Measurements from ENCODE around the gene KCNQ1.

The KCNQ1 gene

DNA sequence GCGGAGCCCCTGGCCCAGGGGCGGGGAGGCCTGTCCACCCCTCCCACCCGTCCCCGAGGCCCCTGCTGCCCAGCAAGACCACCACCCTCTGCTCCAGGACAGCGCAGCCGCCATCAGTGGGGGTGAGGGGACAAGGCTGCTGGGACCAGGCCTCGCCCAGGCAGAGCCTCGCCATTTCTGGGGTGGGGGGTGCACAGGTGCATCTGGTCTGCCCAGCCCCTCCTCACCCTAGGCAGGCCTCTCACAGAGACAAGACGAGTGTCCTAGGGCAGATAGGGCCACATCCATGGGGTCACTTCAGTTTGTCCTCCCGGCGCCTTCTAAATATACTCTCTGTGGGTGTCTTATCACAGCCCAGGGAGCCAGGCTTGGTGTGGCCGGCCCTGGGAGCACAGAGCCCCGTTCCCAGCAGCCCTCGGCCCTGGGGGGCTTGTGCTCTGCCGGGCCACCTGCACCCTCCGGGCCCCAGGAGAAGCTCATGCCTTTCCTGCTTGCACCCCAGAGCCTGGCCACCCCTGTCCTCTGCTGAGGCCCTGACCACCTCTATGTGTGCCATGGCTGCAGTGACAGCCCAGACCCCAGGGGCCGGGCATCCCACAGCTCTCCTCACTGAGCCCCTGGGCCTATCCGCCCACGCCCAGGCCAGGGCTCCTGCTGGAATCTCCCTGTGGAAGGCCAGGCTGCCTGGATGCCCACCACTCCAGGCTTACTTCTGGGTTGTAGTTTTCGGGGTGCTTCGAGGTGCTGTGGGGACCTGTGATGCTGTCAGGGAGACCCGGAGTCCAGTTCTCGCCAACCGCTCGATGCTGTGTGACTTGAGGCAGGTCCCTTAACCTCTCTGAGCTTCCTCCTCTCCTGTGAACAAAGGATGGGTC is 70.8 kb downstream of the KCNQ1 start:
- DNase-seq = no peak

DNA sequence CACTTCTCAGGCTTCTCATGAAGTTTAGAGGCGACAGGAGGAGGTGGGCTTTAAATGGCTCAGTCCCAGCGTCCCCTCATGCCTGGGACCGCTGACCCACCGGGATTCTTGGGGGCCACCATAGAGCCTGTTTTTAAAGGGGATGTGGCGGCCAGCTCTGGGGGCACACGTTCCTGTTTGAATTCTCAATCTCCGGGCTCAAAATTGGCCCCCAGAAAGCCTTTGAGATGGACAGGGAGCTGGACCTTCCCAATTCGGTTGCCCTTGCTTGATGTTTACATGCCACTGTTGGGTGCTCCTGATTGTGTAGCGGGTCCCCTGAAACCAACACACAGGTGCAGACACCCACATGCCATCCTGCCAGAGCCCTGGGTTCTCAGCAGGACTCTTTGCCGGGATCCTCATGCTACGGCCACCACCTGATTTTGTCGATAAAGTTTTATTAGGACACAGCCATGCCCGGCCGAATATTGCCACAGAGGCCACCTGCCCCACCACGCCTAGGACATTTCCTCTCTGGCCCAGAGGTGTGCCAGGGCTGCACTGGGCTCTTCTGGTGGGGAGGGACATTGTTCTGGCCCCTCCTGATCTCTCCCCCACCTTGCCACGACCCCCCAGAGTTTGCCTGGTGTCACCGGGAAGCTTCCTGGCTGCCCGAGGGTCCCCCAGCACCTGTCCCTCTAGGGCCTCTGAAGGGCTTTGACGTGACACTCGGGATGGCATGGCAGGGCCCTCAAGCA is 71.6 kb downstream of the KCNQ1 start:
- DNase-seq = no peak

DNA sequence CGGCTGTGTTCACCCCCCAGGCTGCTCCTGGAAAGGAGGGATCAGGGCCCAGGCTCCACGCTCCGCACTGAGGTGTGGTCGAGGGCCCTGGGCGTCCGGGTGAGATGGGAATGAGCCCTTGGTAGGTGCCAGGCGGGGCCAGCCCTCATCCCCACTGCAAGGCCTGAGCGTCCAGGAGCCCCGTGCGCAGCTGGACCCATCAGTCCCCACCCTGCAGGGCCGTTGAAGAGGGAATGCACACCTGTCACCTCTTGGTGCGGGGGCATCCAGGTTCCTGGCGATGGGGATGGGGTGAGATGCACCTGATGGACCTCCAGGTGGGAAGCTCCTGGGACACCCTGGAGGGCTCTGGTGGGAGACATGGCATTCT is 72.2 kb downstream of the KCNQ1 start:
- no peak for DNase-seq

DNA sequence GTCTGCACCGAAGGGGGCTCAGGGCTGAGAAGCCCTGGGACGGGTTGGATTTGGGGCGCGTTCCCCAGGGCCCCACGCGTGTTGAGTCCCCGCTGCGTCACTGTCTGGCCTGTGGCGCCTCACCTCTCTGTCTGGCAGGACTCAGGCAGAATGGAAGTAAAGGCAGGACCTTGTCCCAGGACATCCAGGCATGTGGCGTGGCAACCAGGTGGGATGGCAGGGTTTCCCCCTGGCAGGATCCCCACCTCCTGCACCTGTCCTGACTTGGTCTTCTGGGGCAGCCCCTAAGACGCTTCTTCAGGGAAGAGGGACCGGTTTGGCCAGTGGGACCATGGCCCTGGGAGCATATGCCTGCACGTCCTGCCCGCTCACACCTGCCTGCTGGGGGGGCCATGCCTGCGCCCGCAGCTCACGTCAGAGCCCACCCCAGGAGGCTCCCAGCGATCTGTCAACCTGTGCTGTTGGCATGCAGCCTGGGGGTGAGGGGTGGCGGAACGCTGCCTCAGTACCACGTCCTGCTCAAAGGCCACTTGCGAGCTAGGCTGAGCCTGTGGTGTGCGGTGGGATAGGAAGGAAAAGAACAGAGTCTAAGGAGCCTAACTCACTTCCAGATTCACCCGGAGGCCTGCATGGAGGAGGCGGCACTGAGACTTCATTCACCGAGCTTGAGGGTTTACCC is 72.7 kb downstream of the KCNQ1 start:
- no peak for DNase-seq

DNA sequence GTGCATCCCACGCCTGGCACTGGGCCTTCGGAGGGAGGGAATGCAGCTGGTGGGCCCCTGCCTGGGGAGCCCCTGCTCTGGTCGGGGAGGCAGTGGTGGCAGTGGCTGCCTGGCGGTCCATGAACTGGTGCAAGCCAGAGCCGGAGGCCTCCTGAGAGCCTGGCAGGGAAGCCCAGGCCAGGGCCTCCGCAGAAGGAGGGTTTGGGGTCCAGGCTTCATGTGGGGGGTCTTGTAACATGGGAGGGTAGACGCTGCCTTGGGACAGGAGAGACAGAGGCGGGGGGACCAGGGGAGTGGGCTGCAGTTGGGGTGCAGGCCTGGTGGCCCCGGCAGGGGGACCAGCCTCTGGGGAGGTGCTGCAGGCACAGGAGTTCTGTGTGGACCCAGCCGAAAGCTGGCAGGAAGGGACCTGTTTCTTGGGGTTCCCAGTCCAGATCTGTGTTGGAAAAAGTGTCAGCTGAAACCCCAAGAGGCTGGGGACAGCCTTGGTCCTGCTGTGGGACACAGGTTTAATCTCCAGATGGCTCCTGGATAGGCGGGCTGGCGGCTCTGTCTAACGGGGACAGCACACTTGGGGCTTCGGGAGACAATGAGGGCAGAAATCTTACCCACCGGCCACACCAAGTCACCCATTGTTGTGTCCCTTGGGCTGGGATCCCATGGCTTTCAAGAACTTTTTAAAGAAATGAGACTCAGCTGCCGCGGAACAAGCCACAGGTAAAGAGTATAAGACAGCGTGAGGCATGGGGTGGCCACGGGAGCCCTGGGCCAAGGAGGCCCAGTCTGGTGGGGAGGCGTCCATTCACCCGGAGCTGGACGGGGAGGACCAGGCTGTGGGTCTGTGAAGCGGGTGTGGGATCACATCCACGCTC is 73.5 kb downstream of the KCNQ1 start:
- no peak for DNase-seq

DNA sequence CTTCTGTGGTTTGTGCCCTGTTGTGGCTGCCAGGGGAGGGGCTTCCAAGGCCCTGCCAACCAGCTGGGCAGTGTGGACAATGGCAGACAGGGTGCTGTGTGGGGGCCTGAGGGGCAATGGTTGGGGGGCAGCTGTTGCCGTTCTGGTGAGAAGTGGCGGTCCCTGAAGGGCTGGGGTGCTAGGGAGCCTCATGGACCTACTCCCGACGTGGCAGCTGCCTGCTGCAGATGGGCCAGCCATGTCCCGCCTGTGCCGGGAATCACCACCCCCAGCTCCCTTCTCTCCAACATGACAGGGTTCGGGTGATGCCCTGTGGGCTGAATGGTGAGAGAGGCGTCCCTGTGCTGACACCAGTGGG is 74.2 kb downstream of the KCNQ1 start:
- no peak for DNase-seq

DNA sequence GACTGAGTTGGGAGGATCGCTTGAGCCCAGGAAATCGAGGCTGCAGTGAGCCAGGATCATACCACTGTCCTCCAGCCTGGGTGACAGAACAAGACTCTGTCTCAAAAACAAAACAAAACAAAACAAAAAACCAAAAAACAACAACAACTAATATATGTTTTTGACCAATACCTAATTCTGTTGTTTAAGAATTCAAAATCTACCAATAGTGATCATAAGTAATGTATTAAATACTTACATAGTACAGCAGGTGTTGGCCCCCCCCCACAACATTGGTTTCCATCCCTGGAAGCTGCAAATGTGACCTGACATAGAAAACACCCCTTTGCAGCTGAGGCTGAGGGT is 74.7 kb downstream of the KCNQ1 start:
- no peak for DNase-seq

DNA sequence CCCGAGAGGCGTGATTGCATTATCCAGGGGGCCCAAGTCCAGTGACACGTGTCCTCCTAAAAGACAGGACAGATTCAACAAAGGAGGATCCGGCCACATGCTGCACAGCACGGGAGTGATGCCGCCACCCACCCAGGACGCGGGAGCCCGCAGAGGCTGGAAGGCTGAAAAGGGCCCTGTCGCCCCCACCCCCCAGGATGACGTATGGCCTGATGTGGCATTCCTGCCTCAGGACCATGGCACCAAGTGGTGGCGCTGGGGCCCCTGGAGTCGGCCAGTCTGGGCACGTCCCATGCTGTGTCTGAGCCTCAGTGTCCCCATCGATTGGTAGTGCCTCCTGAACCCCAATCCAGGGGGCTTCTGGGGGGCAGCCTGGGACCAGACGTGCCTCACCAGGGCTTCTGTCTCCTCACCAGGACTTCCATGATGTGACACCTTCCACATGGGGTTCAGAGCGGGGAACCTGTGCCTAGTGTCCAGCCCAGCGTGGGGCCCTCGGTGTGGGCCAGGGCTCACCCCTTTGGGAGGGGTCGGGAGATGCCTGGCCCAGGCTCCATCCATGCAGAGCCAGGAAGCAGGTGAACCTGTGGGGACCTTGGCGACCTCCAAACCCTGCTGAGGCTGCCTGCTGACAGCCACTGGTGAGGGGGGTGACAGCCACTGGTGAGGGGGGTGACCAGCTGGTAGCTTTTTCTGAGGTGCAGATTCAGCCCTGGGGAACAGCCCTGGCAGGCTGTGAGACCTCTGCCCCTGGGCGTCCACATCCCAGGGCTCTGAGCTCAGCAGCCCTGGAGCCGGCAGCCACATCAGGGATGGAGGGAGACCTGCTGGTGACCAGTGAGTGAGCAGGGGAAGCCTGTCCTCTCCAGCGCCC is 75.3 kb downstream of the KCNQ1 start:
- DNase-seq = no peak

DNA sequence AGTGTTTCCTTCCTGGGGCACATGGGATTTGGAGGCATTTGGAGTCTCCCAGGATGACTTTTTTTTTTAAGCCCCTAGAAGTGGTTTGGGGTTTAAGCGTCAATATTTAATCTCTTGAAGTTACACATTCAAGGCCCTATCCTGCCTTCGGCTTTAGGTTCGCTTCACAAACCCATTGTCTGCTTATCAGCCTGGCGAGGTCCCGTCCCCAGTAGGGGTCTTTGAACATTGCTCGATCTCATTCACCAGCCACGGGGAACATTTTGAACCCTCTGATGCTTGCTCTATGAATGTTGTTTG is 75.9 kb downstream of the KCNQ1 start:
- DNase-seq = no peak

DNA sequence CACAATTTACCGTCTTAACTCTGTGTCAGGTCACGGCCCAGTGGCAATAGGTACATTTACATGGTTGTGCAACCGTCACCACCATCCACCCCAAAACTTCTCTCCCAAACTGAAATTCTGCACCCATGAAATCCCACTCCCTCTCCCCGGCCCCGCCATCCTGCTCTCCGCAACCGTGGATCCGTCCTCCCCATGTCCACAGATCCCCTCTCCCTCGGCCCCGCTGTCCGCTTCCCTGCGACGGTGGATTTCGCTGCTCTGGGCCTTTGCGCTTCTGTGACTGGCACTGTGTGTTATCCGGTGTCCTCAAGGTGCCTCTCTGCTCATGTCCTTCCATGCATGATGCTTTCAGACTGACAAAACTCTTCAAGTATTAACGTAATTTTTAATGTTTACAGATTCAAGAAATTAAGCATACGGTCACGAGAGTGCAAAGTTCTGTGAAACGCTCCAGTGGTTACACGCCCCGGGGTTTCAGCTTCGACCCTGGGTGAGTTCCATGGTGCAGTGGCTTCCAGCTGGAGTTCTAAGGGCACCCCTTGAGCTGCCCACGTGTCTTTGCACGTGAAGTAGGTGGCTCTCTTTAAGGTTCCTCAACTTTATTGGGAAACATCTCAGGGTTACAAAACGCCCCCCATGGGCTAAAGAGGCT is 76.4 kb downstream of the KCNQ1 start:
- no peak for DNase-seq

DNA sequence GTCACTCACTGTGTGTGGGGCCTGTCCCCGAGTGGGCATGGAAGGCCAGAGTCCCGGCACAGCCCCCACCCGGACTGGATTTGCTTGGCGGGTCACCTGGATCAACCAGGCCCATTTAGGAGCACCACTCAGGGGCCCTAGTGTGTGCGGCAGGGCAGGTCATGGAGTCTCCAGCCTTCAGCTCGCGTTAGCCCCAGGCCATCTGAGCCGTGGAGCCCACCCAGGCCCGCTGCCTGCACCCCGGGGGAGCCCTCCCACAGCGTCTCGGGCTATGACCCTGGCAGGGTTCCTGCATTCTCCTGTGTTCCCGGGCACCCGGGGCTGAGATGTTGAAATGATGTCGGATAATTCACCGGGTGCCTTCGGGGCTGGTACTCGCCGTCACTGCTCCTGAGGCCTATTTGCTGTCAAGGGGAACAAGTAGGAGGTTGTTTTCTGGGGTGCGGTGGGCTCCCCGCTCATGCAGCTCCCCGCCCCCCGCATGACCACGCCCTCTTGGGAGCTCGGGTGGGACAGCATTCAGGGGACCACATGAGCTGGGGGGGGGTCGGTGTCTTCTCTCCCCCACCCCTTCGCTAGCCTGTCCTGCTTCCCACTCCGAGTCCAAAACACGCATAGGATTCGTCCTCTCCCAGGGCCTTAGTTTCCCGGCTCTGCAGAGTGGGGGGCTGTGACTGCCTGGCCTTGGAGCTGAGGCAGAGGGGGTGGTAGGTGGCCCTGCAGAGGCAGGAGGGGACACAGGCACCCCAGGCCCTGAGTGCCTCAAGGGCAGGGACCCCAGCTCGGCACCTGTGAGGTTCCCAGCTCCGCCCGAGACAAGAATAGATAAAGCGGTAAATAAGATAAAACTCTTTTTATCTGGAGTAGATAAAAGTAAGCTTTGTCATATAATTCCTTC is 77.2 kb downstream of the KCNQ1 start:
- DNase-seq = no peak

DNA sequence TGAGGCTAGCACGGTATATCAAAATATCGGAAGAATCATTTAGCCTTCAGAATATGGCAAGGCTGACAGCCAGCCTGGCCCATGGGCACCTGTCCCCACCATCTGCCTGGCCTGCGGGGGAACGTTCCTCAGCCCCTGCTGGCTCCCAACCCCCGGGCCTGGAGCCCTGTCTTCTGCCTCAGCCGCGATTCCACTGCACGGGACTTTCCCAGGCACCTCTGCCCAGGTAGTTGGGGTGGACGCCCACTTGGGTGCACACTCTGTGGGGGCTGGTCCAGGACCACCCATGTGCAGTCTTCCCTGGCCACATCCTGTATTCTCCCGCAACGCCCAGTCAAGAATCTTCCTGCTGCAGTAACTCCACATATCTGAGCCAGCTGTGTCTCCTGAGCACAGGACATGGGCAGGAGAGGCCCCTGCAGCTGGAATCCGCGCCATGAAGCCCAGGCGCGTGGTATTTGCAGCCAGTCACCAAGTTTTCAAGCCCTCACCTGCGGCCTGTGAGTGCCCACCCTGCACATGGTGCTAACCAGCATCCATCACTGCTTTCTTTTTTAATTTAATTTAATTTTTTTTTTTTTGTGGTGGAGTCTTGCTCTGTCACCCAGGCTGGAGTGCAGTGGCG is 77.9 kb downstream of the KCNQ1 start:
- DNase-seq = no peak

DNA sequence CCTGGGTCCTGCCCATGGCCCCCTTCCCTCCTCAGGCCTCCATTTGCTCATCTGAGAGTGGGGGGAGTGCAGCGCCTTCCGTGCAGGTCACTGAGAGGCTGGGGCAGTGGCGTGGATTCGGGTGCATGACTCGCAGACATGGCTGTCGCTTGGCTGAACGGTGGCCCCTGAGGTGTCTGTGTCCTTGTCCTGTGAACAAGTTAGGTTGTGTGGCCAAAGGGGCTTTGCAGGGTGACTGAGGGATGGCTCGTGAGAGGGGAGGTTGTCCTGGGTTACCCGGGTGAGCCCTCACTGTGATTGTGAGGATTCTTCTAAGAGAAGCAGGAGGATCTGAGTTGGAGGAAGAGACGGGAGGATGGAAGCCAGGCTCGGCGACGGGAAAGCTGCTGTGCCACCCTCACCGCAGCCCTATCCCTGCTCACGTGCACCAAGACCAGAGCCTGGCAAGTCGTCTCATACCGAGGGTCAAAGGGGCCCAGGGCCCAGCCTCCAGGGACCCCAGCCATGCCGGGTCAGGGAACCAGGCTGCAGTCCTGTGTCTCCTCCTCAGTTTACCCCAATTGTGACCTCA is 79.1 kb downstream of the KCNQ1 start:
- DNase-seq = no peak

DNA sequence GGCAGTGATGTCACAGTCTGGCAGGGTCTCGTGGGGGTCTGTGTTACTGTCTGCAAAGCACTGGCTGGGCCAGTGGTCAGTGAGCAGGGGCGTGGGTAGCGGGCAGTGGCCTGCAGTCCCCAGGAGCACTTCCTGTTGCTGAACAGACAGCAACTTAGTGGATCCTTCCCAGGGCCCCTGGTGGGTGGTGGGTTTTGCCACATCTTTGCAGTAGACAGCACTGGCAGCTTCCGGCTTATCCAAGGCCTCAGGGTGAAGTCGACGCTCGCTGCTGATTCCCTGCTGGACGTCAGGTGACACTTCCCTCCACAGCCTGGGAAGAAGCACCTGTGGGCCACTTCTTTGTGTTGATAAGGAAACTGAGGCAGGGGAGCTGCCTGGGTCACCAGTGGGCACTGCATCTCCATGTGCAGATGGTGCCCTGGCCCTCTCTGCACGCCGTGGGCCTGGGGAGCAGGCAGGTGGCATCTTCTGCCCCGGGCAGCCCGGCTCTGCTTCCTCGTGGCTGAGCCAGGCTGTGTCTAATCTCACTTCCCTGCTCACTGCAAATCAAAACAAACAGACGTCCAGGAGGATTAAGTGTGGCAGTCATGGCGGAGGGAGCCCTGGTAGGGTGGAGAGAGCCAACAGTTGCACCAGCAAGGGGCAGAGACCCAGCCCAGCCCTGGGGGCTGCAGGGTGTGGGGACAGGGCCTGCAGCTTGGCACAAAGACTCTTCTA is 79.8 kb downstream of the KCNQ1 start:
- DNase-seq = no peak

DNA sequence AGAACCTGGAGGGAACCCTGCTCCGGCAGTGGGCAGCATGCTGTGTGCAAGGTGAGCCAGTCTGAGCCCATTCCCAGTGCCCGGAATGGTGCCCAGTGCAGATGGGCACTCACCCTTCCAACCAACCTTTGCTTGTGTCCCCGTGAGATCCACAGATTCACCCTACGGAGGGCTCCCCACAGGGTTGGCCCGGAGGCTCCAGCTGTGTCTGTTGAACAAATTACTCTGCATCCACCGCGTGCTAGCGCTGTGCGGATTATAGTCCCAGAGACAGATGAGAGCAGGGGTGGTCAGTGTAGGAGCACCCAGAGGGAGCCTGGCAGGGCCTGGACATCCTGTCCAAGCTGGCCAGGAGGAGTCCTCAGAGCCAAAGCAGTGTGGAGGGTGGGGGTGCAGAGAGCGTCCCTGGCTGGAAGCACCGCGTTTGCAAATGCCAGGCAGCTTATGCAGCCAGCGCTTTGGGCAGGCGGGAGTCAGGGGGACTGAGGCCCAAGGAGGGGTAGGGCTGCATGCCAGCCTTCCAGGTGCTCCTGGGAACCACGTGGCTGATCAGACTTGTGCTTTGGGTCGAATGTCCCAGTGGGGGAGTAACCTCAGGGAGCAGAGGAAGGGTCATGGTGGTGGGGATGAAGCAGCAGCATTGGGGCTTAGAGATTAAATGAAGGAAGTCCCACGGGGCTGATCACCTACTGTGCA is 80.5 kb downstream of the KCNQ1 start:
- no peak for DNase-seq

DNA sequence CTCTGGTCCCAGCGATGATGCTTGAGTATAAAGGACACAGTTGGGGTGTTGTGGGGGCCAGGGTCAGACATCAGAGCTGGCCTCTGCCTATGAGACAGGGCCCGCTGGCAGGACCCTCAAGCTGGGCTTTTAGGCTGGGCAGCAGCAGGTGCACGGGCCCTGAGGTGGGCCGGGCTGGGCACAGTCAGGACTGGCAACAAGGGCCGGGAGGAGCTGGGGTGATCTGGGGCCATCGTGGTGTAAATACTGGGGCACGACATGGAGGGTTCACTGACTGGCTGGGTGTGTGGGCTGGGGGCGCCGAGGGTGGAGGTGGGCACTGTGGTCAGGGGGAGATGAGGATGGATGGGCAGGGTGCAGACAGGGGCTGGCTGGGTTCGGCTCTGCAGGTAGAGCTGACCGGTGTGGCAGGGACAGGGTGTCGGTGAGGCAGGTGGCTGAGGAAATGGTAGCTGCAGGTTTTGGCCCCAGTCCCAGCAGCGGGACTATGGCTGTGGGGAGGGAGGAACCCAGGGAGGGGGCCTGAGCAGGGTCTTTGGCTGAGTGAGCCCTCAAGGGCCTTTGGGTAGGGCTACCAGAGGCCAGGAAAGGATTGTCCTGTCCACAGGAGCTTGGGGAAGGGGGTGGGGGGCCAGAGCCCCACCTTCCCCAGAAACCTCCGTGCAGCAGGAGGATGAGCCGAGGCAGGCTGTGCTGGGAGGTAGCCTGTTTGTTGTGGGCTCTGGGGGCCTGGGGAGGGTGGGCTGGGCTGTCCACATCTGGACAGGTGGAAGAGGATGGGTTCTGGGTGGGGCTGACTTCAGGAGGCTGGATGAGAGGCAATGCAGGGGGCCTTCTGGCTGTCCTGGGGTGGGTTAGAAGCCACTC is 81.4 kb downstream of the KCNQ1 start:
- DNase-seq = no peak

DNA sequence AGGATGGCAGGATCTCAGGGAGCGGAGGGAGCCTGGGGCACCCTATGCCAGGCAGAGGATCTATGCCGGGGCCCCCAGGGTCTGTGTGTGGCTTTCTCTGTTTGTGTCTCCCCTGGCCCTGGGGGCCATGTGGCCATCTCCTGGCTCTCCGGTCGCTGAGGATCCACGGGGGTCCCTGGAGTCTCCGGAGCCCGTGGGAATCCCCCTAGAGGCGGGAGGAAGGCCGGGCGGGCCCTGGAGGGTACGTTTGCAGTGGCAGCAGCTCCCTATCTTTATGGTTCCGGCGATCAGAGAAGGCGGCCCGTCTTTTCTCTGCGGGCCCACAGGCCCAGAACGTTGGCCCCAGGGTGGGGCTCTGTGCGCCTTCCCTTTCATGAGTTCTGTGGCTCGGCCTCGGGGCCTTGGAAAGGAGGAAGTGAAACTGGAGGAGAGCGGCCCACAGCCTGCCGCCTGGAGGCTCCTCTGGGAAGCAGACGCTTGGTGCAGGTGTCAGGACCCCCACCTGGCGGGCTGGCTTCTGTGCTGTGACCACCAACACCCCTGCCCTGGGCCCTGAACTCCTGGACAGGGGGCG is 82.1 kb downstream of the KCNQ1 start:
- no peak for DNase-seq

Data from activated gamma-delta T cell (primary cell).